Inferior parietal cortex (tissue), 1 donor: ENCODE measurements around the gene NPHS2.
"Not testable (repeated sequence)": the region's sequence is repeated elsewhere in the genome, so short reads cannot be mapped to it uniquely, and the experiment has no call there.

Experiments
- DNase-seq: peaks from one replicate; pipeline ENCODE4 v3.0.0-alpha.2; 2016; ENCODE audit errors: extremely low spot score

The NPHS2 gene

GRCh38 chr1:179547021-179547535 is 28.7 kb downstream of the NPHS2 start:
- DNase-seq = no peak

- DNase-seq = no peak
Measured at GRCh38 chr1:179545321-179545720, 30.4 kb downstream of the NPHS2 start.

- no peak for DNase-seq
Measured at GRCh38 chr1:179541774-179542173, 34.0 kb downstream of the NPHS2 start.

GRCh38 chr1:179530352-179530751 is 45.4 kb downstream of the NPHS2 start:
- DNase-seq = no peak

DNA sequence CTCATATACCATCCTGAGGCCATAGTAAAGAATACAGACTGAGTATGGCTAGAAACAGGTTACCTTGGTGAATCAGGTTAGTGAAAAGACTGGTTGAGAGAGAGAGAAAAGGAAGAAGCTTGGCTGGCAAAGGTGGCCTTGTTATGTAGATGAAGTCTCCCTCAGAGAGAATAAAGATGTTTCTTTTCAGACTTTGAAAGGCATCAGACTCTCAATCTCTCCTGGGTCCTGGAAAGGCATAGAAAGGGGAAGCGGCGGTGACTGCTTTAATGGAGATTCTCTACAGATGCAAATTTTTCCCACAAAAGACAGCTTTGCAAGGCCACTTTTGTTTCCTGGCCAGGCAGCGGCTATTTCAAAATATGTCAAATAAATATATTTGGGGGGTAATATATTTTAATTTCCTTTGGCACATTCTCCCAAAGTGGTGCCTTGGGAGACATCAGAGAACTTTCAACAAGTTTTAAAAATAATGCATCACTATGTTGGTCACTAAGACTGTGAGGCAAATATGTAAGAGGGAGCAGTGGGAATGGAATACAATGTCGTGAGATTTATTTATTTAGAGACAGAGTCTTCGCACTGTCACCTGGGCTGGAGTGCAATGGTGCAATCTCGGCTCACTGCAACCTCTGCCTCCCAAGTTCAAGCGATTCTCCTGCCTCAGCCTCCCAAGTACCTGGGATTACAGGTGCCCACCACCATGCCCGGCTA is 46.1 kb downstream of the NPHS2 start:
- no peak for DNase-seq

GRCh38 chr1:179518544-179518943 is 57.2 kb downstream of the NPHS2 start:
- not testable (repeated sequence) for DNase-seq

- no peak for DNase-seq
Measured at GRCh38 chr1:179516976-179517705, 58.6 kb downstream of the NPHS2 start.

DNA sequence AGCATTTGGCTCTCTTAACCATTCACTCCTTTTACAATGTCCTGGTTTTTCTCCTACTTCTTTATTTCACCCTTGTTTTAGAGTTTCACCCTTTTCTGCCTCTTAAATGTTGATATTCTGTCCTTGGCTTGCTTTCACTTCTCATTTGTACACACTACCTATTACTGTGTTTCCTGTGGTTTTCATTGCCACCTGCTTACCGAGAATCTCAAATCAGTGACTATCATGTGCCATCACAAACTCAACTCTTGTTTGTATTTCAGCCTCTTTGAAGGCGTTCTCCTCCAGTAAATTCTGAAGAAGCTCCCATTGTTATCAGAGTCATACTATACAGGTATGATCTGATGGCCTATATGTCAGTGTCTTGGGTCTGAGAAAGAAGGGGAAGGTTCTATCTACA is 65.7 kb downstream of the NPHS2 start:
- no peak for DNase-seq

DNA sequence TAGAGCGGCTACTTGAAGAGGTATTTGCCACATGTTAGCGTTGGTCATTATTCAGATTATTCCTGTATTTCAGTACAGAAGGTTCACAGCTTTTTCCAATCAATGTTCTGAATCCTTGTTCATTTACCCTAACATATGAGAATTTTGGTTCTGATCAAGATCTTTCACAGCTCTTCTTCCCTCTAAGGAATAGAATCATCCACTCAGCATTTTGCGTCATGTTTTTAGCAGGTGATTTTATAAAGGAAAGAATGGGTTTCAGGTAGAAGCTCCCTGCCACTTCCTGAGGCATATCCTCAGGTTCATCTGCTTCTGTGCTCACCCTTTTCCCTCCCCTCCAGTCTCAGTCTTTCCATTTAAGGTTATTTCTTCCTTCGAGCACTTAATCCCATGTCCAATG is 66.4 kb downstream of the NPHS2 start:
- no peak for DNase-seq

DNA sequence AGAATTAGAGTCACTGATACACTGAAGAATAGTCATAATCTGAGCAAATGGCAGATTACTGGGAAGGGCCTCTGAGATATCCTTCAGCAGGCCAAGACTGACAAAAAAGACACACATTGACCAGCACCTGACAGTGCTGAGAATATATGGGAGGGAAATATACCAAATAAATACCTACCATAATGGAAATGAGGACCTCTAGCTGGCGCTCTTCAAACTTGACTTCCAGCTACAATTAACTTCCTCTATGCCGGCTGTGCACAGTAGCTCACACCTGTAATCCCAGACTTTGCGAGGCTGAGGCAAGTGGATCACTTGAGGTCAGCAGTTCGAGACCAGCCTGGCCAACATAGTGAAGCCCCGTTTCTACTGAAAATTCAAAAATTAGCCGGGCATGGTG is 69.5 kb downstream of the NPHS2 start:
- DNase-seq = no peak
